NCI-H460 (cell line): ENCODE measurements around the gene PCLAF. TPM values are rescaled to one million over a fixed set of nuclear protein-coding genes. Genes with fewer than 3 reads are reported as not detected.
A peak's percentile ranks its signal among the peaks of the same experiment; 100 is the strongest.
"Not testable (repeated sequence)": the region's sequence is repeated elsewhere in the genome, so short reads cannot be mapped to it uniquely, and the experiment has no call there.

Experiments used
- DNase-seq: peaks from one replicate; pipeline ENCODE4 v3.0.0-alpha.2; 2016; ENCODE audit warnings: low read depth; ENCODE audit errors: extremely low read depth
- total RNA-seq: library from RNA; depleted of rRNA; stranded (reverse); fragments of >200 nt; shearing (Covaris generic); gene quantifications from 2 replicates; pipeline ENCODE4 v1.2.3, GENCODE V29; 2014

The PCLAF gene
- total RNA-seq, 1 experiment from 2014 or later, result 105 TPM

DNA sequence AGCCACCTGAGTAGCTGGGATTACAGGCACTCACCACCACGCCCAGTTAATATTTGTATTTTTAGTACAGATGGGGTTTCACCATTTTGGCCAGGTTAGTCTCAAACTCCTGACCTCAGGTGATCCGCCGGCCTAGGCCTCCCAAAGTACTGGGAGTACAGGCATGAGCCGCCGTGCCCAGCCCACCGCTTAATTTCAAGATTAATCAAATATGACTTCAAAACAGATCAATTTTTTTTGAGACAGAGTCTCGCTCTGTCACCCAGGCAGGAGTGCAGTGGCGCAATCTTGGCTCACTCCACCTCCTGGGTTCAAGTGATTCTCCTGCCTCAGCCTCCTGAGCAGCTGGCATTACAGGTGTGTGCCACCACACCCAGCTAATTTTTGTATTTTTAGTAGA is 9.9 kb downstream of the PCLAF start:
- not testable (repeated sequence) for DNase-seq

DNA sequence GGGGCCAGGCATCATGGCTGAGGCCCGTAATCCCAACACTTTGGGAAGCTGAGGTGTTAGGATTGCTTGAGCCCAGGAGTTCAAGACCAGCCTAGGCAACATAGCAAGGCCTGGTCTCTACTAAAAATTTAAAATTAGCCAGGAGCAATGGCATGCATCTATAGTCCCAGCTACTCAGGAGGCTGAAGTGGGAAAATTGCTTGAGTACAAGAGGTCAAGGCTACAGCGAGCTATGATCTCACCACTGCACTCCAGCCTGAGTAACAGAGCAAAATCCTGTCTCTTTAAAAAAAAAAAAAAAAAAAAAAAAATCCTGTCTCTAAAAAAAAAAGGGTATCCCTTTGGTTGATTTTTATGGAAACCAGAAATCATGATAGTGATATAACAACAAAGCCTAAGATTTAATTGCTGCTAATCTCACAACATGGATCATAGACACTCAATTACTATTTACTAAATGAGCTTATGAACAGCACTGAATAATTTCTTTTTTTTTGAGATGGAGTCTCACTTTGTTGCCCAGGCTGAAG is 12.1 kb downstream of the PCLAF start:
- no peak for DNase-seq

DNA sequence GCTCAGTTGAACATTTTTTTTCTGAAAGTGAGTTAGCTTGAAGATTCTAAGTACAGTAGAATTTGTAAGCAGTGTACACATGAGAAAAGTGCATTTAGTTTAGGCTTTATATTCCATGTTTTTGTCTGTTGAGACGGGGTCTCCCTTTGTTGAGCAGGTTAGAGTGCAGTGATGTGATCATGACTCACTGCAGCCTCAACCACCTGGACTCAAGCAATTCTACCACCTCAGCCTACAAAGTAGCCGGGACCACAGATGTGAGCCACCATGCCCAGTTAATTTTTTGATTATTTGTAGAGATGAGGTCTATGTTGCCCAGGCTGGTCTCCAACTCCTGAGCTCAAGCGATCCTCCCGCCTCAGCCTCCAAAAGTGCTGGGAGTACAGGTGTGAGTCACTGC is 20.0 kb downstream of the PCLAF start:
- no peak for DNase-seq

DNA sequence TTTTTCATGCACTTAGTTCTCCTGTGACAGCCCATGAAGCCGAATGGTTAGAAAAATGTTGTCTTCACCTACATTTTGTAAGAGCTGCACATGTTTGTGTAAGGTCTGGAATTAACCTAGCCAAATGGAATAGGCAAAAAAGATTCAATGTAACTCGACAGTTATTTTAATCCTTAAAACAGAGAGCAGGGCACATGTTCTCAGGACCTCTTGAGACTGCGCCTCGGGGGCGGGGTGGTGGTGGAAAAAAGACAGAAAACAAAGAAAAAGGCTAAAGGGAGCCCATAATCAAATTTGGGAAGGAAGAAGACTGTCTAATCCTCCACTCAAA is 24.6 kb downstream of the PCLAF start:
- no peak for DNase-seq

DNA sequence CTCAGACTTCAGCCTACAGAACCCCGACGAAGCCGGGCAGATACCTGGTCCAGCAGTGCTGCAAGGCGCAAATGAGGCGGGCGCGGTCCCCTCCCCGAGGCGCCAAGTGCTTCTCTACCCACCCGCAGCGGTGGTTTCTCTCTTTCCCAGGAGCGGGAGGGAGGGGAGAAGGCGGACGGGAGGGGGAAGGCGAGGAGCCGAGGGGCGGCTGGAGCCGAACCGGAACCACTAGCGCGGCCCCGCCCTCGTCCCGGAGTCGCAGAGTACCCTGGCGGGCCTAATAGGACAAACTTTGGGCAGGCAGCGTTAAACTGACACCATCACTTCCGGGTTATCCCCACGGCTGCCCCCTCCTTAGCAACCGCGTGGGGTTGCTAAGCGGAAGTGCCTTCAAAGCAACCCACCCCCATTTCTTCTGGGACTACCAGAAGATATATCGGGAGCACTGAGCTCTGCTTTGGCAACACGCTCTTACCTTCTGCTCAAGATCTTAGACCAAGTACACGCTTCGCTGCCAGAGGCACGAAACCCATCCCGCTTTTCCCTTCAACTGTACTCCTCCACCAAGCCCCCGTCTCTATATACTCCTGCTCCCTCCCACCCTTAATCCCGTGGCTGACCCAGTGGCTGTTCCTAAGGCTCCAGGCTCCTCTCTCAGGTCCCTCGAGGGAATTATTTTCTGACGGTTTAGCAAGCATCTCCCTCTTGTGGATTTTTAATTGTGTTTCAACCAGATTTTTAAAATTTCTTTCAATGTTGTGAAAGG is 25.1 kb downstream of the PCLAF start, which contains the start of gene CSNK1G1:
CSNK1G1 (minus strand) TSS at position 230 of the 766 bp plus-strand sequence. CDS start 55,674 bp downstream, outside the sequence.
- peak; percentile 93 for DNase-seq

DNA sequence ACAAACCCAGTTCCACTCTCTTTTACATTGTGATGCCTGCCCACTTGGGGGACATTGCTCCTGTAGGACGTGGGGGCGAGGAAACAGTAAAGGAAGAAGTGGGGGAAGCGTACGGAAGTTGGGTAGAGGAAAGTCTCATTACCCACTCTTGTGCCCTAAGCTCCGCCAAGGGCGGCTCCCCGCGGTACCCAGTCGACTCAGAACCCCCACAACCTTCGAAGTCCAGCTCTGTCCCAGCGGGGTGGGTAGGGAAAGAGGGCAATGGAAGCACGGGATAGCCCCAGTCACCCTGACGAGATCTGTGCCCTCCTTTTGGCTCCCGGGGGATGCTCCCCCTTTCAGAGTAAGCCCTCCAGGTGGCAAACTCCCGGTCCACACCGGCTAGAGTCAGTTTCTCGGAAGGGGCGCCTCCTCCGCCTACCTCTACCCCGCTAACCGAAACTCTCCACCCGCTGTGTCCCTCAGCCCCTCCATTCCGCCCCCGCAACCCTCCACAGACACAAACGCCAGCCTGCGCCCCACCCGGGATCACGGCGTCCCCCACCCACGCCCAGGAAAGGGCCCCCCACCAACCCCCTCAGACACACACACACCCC is 25.8 kb downstream of the PCLAF start:
- DNase-seq, result no peak

DNA sequence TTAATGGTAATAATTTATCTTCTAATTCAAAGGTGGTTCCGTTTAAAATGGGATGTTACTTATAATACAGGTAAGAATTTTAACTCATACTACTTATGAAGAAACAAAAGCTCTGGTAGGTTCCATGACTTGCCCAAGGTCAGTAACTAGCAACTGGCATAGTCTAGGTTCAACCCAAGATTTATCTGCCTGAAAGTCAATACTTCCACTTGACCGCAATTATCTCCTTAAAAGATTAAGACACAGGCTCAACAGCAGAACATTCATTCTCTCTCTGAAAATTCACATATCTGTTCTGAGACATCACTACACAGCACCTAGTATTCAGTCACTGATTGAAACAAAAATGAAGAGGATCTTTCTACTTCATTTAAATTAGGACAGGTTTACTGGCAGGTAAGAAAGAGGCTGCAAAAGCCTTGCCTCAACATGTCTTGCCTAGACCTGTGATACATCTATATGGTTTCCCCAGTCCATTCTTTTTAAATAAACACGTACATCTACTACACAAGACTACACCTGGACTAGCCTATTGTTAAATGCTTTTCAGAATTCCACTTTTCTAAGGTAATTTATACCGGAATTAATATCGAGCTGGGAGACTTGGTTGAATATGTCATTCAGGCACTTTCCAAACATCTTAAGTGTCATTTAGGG is 26.4 kb downstream of the PCLAF start:
- no peak for DNase-seq

DNA sequence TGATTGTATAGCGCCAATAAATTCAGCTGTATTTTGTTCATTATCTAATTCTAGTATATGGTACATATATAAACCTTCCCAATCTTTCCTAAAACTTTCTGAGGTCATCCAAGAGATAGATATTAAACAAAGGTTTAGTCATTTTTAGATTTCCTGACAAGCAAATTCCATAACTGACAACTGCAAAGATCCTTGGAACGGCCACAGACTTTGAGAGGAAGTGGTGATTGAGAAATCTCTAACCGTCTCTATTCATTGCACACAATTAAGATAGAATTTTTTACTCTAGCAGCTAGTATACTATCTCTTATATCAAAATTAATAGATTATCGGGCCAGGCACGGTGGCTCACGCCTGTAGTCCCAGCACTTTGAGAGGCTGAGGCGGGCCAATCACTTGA is 30.0 kb downstream of the PCLAF start:
- no peak for DNase-seq

DNA sequence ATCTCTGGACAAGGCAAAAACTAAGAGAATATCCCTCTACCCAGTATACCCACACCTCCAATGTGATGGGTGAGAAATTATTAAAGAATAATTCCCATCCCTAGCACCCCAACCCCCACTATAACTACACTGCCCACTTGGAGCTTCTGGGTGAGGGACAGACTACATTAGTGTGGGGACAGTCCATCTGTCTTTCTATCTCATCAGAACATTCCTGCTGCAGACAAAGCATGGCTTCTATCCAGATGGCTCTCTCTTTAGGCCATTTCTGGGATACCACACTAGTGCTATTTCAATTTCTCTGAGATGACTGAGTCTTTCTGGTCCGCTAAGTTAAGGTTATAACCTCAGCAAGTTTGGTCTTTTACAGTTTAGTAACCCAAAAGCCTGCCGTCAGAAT is 31.9 kb downstream of the PCLAF start:
- no peak for DNase-seq

DNA sequence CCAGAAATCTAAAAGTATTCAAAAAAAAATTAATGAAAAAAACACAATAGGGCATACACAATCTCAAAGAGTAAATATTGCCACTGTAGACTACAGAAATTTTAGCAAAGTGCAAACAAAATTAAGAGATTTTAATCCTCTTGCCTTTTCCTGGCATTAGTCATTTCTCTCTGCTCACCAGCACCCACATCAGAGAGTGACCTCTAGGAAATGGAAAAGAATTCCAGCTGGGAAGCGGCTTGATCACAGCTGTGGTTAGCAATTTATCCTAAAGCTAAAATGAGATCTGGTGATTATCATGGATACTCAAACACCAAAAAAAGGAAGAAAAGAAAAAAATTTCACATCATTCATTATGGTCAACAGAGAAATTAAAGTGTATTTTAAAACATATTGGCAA is 32.8 kb downstream of the PCLAF start:
- no peak for DNase-seq

DNA sequence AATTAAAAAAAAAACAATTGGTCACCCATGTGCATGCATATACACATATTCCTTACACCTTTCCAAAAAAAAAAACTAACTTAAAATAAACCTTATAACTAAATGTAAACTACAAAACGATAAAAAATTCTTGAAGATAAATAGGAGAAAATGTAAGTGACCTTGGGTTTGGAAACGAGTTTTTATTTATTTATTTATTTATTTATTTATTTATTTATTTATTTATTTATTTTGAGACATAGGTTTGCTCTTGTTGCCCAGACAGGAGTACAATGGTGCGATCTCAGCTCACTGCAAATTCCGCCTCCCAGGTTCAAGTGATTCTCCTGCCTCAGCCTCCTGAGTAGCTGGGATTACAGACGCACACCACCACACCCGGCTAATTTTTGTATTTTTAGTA is 35.0 kb downstream of the PCLAF start:
- DNase-seq, result not testable (repeated sequence)

DNA sequence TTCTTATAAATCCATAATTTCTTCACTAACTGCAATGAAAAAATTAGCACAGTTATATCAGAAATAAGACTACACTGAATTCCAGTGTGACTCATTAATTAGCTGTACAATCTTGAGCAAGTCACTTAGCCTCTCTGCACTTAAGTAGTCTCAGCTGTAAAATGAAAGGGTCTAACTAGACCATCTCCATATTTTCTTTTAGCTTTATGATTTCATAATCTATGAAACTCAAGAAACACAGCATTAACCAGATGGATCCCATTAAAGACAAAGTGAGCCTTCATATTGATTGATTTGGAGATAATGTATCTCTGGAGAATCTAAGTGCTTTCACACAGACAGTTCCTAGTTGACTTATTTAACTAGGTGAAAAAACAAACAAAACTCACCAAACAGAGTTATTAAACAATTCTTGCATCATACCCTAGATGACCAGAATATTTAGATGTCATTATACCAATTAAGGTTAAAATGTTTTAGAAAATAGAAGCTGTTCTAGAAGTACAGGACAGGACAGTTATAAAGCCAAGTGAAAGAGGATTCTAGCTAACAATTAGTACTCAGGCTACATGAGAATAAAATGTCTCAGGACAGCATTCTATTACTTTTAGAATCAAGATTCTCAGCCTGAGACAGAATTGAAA is 36.5 kb downstream of the PCLAF start:
- no peak for DNase-seq

DNA sequence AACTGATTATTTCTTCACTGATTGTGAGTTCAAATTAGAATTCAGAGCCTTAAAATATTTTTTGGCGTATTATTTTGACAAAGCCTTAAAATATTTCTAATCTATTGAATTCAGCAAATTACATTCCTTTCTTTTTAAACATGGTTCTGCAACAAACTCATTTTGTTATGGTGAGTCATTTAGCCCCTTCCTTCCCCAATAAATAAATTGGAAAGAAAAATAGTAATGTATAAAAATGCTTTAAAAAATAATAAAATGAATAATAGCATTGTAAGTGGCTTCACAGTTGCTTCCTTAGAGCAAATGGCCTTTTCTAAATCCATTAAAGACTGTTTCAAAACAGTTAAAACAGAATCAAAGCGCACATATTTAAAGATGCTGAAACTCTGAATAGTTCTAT is 37.4 kb downstream of the PCLAF start:
- DNase-seq, result no peak

DNA sequence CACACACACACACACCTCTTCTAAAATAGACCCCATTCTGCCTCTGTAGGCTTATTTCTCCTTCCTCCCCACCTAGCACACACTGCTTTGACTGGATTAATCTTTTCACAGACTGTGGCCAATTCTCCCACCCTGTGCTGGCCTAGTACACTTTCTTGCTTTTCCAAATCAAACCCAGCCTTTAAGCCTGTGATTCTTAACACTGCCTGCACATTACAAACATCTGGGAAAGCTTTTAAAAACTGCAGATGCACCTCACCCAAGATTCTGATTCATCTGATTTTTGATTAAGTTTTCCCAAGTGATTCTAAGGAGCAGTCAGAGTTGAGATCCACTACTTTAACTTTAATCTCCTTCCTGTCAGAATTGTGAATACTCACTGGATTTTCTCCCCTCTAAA is 38.0 kb downstream of the PCLAF start:
- DNase-seq, result no peak

DNA sequence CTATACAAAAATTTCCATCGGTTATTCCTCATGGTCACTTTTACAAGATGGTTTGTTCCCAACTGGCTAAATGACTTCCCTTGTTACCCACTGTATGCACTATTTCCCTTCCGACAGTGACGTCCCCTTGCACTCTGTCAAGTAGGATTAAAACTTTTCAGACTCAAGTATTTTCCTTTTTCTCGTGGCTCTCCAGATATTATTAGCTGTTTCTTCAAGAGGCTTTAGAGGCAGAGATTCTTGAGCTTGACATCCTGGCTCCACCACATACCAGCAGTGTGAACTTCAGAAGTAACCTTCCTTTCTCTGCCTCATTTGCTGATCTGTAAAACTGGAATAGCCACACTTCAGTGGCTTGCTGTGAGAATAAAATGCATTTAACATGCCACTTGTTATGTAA is 39.3 kb downstream of the PCLAF start:
- no peak for DNase-seq

DNA sequence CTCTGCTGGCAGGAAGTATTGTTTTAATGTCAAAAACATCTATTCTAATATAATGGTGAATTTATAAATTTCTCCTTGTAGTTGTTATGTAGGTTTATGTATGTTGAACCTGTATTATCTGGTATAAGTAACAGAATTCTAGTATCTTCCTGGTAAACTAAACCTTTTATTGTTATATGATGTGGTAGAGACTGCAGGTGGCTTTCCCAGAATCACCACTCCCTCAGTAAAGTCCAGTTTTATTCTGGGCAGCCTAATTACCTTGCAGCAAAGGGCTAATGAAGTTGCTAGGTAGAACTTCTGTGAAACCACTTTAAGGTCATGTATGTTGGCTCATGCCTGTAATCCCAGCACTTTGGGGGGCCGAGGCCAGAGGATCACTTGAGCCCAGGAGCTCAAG is 40.9 kb downstream of the PCLAF start:
- DNase-seq, result no peak

DNA sequence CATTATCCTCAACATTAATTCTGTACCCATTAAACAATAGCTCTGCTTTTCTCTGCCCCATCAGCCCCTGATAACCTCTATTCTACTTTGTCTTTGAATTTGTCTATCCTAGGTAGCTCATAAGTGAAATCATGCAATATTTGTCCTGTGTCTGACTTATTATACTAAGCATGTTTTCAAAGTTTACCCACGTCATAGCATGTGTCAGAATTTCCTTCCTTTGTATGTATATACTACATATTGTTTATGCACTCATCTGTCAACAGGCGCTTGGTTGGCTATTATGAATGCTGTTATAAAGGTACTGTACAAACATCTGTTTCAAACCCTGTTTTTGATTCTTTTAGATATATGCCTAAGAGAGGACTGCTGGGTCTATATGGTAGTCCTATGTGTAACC is 43.5 kb downstream of the PCLAF start:
- no peak for DNase-seq

DNA sequence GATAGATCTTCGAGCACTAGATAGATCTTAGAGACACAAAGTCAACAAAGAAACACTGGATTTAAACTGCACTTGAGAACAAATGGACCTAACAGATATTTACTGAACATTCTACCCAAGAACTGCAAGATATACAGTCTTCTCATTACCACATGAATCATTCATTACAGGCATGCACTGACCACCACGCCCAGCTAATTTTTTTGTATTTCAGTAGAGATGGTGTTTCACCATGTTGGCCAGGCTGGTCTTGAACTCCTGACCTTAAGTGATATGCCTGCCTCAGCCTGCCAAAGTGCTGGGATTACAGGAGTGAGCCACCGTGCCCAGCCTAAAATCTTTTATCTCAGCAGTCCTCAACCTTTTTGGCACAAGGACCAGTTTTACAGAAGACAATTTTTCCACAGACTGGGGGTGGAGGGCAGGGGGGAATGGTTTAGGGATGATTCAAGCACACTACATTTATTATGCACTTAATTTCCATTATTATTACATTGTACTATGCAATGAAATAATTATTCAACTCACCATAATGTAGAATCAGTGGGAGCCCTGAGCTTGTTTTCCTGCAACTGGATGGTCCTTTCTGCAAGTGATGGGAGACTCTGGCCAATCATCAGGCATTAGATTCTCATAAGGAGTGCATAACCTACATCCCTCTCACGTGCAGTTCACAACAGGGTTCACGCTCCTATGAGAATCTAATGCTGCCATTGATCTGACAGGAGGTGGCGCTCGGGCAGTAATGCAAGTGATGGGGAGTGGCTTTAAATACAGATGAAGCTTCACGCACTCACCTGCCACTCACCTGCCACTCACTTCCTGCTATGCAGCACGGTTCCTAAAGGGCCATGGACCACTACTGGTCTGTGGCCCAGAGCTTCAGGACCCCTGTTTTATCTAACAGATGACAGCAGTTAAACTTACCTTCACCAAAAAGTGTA is 47.0 kb downstream of the PCLAF start:
- no peak for DNase-seq

DNA sequence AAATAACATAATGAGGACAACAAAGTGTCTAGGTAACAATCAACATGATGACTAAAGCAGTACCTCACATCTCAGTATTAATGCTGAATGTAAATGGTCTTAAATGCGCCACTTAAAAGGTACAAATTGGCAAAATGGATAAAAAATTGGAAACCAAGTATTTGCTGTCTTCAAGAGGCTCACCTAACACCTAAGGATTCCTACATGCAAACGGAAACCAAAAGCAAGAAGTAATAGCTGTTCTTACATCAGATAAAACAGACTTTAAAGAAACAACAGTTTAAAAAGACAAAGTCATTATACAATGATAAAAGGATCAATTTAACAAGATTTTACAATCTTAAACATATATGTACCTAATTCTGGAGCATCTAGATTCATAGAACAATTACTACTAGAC is 47.7 kb downstream of the PCLAF start:
- no peak for DNase-seq

DNA sequence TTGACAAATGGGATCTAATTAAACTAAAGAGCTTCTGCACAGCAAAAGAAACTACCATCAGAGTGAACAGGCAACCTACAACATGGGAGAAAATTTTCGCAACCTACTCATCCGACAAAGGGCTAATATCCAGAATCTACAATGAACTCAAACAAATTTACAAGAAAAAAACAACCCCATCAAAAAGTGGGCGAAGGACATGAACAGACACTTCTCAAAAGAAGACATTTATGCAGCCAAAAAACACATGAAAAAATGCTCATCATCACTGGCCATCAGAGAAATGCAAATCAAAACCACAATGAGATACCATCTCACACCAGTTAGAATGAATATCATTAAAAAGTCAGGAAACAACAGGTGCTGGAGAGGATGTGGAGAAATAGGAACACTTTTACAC is 49.6 kb downstream of the PCLAF start:
- DNase-seq, result not testable (repeated sequence)
